Chondrocyte (in vitro differentiated cells): ENCODE measurements around the gene JMJD7. TPM values are rescaled to one million over a fixed set of nuclear protein-coding genes. Genes with fewer than 3 reads are reported as not detected.

Source experiments
- DNase-seq: peaks from one replicate; pipeline ENCODE4 v3.0.0; 2021; ENCODE audit warnings: mixed read lengths, low spot score
- H3K27ac Mint-ChIP-seq: one replicate; pipeline ENCODE4 v1.8.0; 2021; ENCODE audit warnings: mild to moderate bottlenecking, moderate library complexity, mixed read lengths; ENCODE audit not compliant: unreplicated experiment
- H3K27me3 Mint-ChIP-seq: 2 replicates; pipeline ENCODE4 v1.8.0; 2021; ENCODE audit warnings: low read depth, mixed read lengths
- H3K36me3 Mint-ChIP-seq: 2 replicates; pipeline ENCODE4 v1.8.0; 2021; ENCODE audit warnings: low read depth, mixed read lengths
- H3K4me1 Mint-ChIP-seq: 2 replicates; pipeline ENCODE4 v1.8.0; 2021; ENCODE audit warnings: low read depth, mild to moderate bottlenecking, mixed read lengths
- H3K4me3 Mint-ChIP-seq: one replicate; pipeline ENCODE4 v1.8.0; 2021; ENCODE audit warnings: mild to moderate bottlenecking, moderate library complexity, mixed read lengths; ENCODE audit not compliant: unreplicated experiment
- H3K9me3 Mint-ChIP-seq: 2 replicates; pipeline ENCODE4 v1.8.0; 2021; ENCODE audit warnings: low read depth, mixed read lengths
- total RNA-seq: library from RNA; stranded (reverse); gene quantifications from 3 replicates; pipeline ENCODE4 v1.2.1, GENCODE V29; 2021
- TF ChIP-seq, protein P1 (sequence below): fragments of 200-600 bp; sonication (generic); IDR thresholded peaks from 2 replicates; pipeline ENCODE4 v1.5.0; 2021; ENCODE audit warnings: antibody characterized with exemption, mild to moderate bottlenecking, moderate library complexity

Gene JMJD7
- total RNA-seq, 1 donor from 2014 or later: 5.2 TPM

DNA sequence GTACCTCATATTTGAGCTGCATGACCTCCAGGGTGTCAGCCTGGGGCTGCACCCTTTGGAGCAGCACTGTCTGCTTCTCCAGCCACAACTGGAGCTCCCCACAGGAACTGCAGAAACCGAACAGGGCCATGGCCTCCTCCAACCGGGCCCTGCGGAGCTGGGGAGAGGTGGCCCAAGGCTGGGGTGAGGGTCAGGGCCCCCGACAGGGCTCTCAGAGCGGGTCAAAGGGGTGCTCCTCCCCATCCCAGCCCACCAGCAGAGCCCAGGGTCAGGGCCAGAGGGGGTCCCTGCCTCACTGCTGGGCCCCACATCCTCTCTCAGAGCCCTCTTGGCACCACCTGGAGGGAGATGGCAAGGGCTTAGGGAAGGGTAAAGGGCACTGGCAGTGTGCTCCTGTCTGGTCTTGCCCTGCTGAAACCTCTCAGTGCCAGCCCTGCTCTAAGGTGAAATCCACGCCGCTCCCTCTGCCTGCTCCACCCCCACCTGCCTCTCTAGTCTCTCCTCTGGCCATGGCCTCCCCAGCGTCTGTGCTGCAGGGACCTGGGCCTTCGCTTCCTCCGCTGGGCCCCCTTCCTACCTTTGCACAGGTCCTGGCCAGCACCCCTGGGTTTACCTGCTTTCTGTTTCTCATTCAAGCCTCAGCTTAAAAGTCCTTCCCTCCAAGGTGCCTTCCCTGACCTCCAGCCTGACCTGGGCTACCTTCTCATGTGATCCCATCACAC lies 52.4 kb downstream of the JMJD7 start:
- H3K27me3 Mint-ChIP-seq: no peaks in the 10 kb centered on the region
- H3K36me3 Mint-ChIP-seq: peaks cover 6% of the 10 kb centered on the region
- no peak overlapping the region for H3K4me3 Mint-ChIP-seq
- H3K9me3 Mint-ChIP-seq: no peaks in the 10 kb centered on the region
- H3K4me1 Mint-ChIP-seq: peaks cover 2% of the 10 kb centered on the region
- TF ChIP-seq, protein P1, sequence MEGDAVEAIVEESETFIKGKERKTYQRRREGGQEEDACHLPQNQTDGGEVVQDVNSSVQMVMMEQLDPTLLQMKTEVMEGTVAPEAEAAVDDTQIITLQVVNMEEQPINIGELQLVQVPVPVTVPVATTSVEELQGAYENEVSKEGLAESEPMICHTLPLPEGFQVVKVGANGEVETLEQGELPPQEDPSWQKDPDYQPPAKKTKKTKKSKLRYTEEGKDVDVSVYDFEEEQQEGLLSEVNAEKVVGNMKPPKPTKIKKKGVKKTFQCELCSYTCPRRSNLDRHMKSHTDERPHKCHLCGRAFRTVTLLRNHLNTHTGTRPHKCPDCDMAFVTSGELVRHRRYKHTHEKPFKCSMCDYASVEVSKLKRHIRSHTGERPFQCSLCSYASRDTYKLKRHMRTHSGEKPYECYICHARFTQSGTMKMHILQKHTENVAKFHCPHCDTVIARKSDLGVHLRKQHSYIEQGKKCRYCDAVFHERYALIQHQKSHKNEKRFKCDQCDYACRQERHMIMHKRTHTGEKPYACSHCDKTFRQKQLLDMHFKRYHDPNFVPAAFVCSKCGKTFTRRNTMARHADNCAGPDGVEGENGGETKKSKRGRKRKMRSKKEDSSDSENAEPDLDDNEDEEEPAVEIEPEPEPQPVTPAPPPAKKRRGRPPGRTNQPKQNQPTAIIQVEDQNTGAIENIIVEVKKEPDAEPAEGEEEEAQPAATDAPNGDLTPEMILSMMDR: no peak
- DNase-seq: peak; percentile 64
- no peak overlapping the region for H3K27ac Mint-ChIP-seq

DNA sequence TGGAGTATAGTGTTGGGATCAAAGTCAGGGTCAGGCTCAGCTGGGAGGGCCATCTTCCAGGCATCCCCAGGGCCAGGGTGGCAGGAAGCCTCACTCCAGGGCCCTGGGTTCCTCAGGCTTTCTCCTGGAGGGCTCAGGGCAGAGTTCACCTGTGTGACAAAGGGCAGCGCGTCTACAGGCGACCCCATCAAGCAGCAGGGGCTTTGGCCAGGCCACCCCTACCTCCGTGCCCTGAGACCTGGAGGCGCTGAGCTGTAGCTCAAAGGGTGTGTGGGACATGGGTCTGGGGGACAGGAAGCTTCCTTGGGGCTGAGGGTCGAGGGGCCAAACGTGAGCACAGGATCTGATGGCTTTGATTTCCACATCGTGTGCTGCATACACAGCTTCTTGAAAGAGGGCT lies 53.2 kb downstream of the JMJD7 start:
- Mint-ChIP-seq H3K4me3 (no peak overlapping the region), H3K9me3 (no peaks in the 10 kb centered on the region), H3K36me3 (peaks cover 5% of the 10 kb centered on the region), H3K4me1 (peaks cover 4% of the 10 kb centered on the region), H3K27me3 (no peaks in the 10 kb centered on the region), H3K27ac (no peak overlapping the region)
- TF ChIP-seq, protein P1: no peak
- DNase-seq: peak; percentile 75

DNA sequence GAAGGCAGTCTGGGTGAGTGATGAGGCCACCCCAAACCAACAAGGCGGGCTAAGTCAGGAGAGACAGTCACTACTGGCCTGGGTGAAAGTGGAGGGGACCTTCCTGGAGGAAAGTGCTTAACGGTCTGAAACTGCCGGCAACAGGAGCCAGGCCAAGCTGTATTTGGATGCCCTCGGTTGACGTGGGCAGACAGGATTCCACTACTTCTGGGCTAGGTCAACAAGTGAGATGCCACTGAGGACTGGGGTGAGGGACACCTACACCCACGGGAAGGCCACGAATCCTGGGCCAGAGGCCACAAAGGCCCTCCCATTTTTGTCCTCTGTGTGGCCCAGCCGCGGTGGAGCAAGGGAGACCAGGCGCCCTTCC lies 53.6 kb downstream of the JMJD7 start:
- no peak for DNase-seq
- peaks cover 5% of the 10 kb centered on the region for H3K36me3 Mint-ChIP-seq
- H3K9me3 Mint-ChIP-seq: no peaks in the 10 kb centered on the region
- H3K27me3 Mint-ChIP-seq: no peaks in the 10 kb centered on the region
- H3K4me1 Mint-ChIP-seq: peaks cover 4% of the 10 kb centered on the region
- no peak overlapping the region for H3K27ac Mint-ChIP-seq
- TF ChIP-seq, protein P1: no peak
- no peak overlapping the region for H3K4me3 Mint-ChIP-seq

DNA sequence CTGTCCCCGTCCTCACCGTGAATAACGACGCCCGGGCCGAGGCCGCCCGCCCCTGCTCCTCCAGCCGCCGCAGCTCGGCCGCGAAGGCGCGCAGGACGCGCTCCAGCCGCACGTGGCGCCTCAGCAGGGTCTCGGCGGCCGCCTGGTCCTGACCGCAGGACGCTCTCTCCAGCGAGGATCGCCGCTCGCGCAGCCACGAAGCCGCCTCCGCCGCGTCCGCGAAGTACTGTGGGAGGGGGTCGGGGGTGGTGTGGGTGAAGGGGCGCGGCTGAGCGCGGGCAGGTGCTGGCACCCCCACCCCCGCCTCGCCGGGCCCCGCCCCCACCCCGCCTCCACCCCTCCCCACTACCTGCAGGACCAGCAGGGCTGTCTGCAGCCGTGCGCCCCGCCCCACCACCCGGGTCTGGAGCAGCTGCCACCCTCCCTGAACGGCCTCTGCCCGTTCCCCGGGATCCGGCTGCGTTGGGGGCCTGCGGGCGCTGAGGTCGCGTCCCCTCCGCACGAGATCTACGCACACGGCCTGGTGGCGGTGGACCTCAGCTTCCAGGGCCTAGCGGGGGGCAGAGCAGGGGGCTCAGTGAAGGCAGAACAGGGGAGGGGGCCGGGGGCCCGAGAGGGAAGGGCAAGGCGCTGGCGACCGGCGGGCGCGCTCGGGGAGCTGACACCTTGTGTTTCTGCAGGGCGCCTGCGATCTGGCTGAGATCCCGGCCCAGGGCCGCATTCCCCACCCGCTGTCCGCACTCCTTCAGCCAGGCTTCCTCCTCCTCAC lies 54.2 kb downstream of the JMJD7 start:
- Mint-ChIP-seq H3K4me1 (peaks cover 4% of the 10 kb centered on the region), H3K4me3 (no peak overlapping the region), H3K36me3 (peaks cover 5% of the 10 kb centered on the region), H3K27me3 (no peaks in the 10 kb centered on the region), H3K27ac (no peak overlapping the region), H3K9me3 (no peaks in the 10 kb centered on the region)
- TF ChIP-seq, protein P1: no peak
- DNase-seq: peak; percentile 81

DNA sequence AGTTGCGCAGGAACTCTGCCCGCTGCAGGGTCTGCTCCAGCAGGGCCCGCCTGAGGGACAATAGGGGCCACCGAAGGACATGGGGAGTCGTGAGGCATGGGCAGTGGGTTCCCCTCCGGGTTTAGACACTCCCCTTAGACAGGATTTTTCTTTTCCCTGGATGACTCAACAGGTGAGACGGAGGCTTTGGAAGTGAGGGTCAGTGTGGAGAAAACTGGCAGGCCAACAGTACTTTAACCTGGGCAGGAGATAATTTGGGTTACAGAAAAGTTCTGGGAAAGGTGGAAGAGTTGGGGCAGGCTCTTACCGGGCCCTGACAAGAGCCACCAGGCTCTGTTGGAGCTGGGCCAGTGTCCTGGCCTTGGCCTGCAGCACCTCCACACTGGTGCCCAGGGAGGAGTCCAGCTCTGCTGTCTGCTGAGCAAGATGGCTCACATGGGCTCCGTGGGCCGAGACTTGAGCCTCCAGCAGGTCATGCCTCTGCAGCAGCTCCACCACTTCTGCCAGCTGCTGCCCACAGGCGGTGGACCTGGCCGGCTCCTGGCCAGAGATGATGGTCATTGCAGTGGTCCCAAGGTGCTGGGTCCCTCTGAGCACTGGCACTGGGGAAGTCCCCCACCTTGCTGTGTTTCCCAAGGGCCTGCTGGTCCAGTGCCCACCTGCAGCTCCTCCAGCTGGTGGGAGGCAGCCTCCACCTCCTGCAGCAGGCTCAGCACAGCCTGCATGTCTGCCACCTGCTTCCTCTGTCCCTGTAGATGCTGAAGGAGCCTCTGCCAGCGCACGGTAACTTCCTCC lies 55.0 kb downstream of the JMJD7 start:
- Mint-ChIP-seq H3K4me3 (no peak overlapping the region), H3K9me3 (no peaks in the 10 kb centered on the region), H3K36me3 (peaks cover 5% of the 10 kb centered on the region), H3K4me1 (peaks cover 4% of the 10 kb centered on the region), H3K27me3 (no peaks in the 10 kb centered on the region), H3K27ac (no peak overlapping the region)
- TF ChIP-seq, protein P1: no peak
- peak; percentile 79 for DNase-seq
